ENCODE data around the gene DDX41.

- TF ChIP-seq, protein P1, sequence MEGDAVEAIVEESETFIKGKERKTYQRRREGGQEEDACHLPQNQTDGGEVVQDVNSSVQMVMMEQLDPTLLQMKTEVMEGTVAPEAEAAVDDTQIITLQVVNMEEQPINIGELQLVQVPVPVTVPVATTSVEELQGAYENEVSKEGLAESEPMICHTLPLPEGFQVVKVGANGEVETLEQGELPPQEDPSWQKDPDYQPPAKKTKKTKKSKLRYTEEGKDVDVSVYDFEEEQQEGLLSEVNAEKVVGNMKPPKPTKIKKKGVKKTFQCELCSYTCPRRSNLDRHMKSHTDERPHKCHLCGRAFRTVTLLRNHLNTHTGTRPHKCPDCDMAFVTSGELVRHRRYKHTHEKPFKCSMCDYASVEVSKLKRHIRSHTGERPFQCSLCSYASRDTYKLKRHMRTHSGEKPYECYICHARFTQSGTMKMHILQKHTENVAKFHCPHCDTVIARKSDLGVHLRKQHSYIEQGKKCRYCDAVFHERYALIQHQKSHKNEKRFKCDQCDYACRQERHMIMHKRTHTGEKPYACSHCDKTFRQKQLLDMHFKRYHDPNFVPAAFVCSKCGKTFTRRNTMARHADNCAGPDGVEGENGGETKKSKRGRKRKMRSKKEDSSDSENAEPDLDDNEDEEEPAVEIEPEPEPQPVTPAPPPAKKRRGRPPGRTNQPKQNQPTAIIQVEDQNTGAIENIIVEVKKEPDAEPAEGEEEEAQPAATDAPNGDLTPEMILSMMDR (IDR thresholded peaks at IDR 0.05) = no peak
- no peak for TF ChIP-seq POLR2A (IDR thresholded peaks at IDR 0.05)
These were observed 54.6 kb downstream of the DDX41 start for GRCh38 chr5:177462021-177462670.

Data from esophagus squamous epithelium (tissue), 4 donors.